Stimulated activated CD4-positive, alpha-beta T cell treated with anti-CD3 and anti-CD28 coated beads, Interleukin-1b, Interleukin-23, amount 100 ng/mL, for 48 hours (primary cell): ENCODE measurements around the gene BIRC3.

Experiments used
- DNase-seq: peaks from one replicate; pipeline ENCODE4 v3.0.0-alpha.2; 2020

The BIRC3 gene

DNA sequence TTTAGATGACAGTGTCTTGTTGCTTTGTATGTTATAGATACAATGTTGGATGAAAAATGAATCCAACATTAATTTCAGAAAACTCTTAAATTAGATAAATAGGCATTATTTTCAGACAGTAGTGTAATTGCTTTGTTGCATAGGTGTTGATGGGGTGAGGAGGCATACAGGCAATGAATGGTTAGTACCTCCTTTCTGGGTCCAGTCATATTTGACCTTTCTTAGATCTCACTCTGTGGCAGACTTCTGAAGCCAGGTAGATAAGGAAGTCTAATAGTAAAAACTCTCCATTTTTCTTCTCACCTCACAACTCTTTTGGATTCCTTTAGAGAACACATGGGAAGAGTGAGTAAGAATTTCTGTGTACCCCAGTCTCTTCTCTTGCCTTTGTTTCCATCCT lies 61.5 kb downstream of the BIRC3 start:
- DNase-seq: no peak

DNA sequence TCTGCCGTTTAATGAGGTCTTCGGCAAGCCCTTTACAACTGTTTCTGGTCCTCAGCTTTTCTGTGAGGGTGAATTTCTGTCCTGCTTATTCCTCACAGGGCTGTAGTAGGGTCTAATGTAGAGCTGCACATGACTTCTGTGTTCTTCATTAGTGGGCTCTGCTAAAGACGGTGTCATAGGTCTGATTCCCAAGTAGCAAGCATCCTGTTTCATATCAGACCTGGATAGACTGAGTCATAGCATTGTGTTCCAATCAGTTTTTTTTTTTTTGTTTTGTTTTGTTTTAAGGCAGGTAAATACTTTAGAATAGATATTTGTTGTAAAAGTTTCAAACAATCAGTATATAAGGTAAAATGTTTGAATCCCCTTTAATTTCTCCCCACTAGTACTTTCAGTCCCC lies 65.1 kb downstream of the BIRC3 start:
- no peak for DNase-seq

DNA sequence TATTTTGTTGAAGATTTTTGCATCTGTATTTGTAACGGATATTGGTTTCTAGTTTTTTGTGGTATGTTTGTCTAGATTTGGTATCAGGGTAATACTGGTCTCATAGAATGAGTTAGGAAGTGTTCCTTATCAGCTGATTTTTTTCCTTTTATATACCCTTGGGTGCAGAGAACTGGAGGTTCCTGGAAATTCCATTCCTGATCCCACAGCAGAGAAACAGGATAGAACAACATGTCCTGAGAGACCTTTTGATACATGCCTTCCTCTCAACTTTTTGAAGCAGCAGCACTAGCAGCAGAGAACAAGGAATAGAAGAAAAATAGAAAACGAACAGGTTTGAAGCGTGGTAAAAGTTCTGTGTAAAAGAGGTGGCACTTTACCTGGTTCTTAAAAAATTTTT lies 66.6 kb downstream of the BIRC3 start:
- no peak for DNase-seq

DNA sequence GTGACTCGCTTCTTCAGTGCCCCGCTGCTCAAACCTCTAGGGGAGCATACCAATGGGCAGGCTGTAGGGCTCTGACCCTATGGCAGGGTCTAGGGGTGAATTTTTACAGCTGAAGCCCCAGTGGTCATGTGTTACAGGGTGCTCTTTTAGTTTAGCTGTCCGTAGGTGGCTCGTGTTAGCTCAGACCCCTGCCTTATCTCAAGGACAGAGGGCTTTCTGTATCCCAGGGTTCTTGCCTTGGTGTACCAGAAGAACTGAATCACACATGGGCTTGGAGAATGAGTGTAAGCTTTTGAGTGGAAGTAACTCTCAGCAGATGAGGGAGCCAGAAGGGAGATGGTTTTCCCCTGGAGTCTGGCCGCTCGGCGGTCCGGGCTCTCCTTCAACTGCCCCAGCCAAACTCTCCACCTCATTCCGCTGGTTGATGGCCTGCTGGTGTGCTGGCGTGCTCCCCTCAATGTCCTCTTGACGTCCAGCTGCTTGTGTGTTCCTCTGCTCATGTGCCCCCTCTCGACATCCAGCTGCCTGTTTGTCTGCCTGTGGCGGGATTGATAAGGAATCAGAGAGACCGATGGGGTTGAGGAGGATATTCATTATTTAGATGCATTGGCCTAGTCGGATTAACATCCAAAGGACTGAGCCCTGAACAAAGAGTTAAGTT lies 67.3 kb downstream of the BIRC3 start:
- no peak for DNase-seq

DNA sequence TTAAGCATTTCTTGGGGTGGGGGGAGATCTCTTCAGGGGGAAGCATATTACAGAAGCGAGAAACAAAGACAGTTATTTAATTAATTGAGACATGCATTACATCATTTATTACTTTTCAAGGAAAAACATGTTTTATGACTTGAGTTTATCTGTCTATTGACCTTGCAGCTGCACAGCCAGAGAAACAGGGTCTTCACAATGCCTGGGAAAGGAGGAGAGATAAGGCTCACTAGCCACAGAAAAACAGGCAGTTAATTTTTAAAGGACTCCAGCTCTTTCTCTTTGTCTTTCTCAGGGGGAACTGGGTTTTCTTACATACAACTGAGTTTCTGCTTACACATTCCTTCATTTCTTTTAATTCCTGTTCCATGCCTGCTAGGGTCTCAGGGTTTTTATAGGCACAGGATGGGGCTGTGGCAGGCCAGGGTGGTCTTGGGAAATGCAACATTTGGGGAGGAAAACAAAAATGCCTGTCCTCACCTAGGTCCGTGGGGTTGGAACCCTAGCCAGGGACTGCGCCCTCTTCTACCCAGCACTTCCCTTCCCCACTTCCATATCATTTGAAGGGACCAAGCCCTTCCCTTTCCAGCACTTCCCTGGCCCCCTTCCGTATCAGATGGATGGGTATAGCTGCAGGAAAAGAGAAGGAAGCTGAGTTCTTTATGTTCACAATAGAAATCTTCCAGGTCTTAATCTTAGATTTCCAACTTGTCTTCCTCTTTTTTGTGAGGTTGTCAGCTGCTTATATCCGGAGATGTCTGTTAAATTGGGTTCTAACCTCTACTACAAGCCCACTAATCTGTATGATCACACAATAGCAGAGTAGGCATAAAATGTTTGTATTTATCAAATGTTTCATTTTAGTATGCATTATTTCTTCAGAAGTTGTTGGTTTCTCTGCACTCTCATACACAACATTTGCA lies 68.1 kb downstream of the BIRC3 start:
- DNase-seq: no peak

DNA sequence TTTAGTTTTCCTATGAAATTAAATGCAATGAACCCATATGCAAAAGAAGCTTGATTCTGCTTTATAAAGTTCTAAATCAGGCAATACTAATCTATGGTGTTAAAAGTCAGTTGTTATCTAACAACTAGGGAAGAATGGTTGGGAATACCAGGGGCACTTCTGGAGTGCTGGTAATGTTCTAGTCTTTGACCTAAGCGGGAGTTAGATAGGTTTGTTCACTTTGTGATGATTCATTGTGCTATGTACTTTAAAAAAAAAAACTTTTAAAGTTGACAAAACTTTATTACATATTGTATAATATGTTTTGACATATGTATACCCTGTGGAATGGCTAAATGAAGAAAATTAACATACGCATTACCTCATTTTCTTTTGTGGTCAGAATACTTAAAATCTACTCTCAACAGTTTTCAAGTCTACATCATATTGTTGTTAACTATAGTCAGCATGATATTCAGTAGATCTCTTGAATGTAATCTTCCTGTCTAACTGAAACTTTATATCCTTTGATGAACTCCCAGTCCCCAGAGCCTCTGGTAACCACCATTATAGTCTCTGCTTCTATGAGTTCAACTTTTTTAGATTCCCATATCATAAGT lies 69.0 kb downstream of the BIRC3 start:
- DNase-seq: no peak

DNA sequence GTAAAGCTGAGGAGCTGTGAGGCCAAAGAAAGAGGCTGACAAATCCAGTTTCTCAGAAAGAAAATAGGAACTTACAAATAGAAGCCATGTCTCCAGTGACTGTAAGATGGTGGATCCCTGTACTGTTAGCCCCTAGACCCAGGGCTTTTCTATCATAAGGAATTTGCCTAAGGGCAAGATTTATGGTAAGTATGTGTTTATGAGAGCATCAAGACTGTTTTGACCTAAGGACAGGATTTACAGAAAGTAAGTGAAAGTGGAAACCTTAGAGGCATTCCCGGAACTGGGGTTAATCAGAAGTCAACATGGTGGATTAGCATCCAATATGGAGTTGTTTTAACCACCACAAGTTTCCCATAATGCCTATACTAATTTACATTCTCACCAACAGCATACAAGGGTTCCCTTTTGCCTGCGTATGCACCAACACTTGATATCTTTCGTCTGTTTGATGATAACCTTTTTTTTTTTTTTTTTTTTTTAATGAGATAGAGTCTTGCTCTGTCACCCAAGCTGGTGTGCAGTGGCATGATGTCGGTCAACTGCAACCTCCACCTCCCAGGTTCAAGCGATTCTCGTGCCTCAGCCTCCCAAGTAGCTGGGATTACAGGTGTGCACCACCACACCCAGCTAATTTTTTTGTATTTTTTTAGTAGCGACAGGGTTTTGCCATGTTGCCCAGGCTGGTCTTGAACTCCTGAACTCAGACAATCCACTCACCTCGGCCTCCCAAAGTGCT lies 69.9 kb downstream of the BIRC3 start:
- DNase-seq: no peak
